Measurements from ENCODE around the gene MVP. TPM values are rescaled to one million over a fixed set of nuclear protein-coding genes. Genes with fewer than 3 reads are reported as not detected.

The MVP gene
- total RNA-seq, 1 donor from 2014 or later = 150 TPM

- H3K27ac Mint-ChIP-seq (ENCODE audit: unreplicated experiment) = no peak overlapping the region
- no peaks in the 10 kb centered on the region for H3K4me1 Mint-ChIP-seq (ENCODE audit: unreplicated experiment)
- H3K27me3 Mint-ChIP-seq (ENCODE audit: unreplicated experiment) = no peaks in the 10 kb centered on the region
- peaks cover 45% of the 10 kb centered on the region for H3K36me3 Mint-ChIP-seq (ENCODE audit: unreplicated experiment)
- no peaks in the 10 kb centered on the region for H3K9me3 Mint-ChIP-seq (ENCODE audit: unreplicated experiment)
- TF ChIP-seq CTCF (IDR thresholded peaks at IDR 0.05) = no peak
- no peak for DNase-seq (ENCODE audit: extremely low spot score, unreplicated experiment)
- H3K4me3 Mint-ChIP-seq (ENCODE audit: unreplicated experiment) = no peak overlapping the region
These were observed 20.0 kb downstream of the MVP start for GRCh38 chr16:29840240-29840639.

- H3K27me3 Mint-ChIP-seq (ENCODE audit: unreplicated experiment) = no peaks in the 10 kb centered on the region
- H3K27ac Mint-ChIP-seq (ENCODE audit: unreplicated experiment) = no peak overlapping the region
- H3K4me3 Mint-ChIP-seq (ENCODE audit: unreplicated experiment) = no peak overlapping the region
- H3K36me3 Mint-ChIP-seq (ENCODE audit: unreplicated experiment) = peaks cover 47% of the 10 kb centered on the region
- no peaks in the 10 kb centered on the region for H3K4me1 Mint-ChIP-seq (ENCODE audit: unreplicated experiment)
- no peaks in the 10 kb centered on the region for H3K9me3 Mint-ChIP-seq (ENCODE audit: unreplicated experiment)
- no peak for DNase-seq (ENCODE audit: extremely low spot score, unreplicated experiment)
- TF ChIP-seq CTCF (IDR thresholded peaks at IDR 0.05) = no peak
These were observed 21.4 kb downstream of the MVP start for GRCh38 chr16:29841631-29842030.

GRCh38 chr16:29842732-29843346, 22.6 kb downstream of the MVP start:
- H3K4me1 Mint-ChIP-seq (ENCODE audit: unreplicated experiment) = no peaks in the 10 kb centered on the region
- H3K27me3 Mint-ChIP-seq (ENCODE audit: unreplicated experiment) = no peaks in the 10 kb centered on the region
- H3K27ac Mint-ChIP-seq (ENCODE audit: unreplicated experiment) = peak overlapping the region; percentile 59

DNA sequence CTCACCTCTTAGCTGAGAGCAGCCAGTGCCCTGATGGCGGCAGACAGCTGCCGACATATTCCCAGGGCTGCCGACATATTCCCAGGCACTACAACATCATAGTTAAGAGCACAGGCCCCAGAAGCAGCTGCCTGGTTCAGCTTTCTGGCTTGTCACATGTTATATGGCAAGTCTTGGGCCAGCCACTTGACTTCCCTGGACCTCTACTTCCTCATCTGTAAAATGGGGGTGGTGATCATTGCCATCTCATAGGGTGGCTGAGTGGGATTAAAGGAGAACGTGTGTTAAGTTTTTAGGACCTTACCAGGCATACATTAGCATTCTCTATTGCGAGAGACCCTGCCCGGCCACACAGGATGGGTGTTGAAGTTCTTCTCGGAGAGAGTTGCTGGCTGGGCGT, 23.7 kb downstream of the MVP start:
- Mint-ChIP-seq H3K36me3 (ENCODE audit: unreplicated experiment) (peaks cover 43% of the 10 kb centered on the region), H3K4me3 (ENCODE audit: unreplicated experiment) (no peak overlapping the region), H3K9me3 (ENCODE audit: unreplicated experiment) (no peaks in the 10 kb centered on the region), H3K27me3 (ENCODE audit: unreplicated experiment) (no peaks in the 10 kb centered on the region), H3K27ac (ENCODE audit: unreplicated experiment) (no peak overlapping the region), H3K4me1 (ENCODE audit: unreplicated experiment) (no peaks in the 10 kb centered on the region)
- DNase-seq (ENCODE audit: extremely low spot score, unreplicated experiment) = no peak
- TF ChIP-seq CTCF (IDR thresholded peaks at IDR 0.05) = no peak

More at GRCh38 chr16:29842732-29843346, 22.6 kb downstream of the MVP start:
- TF ChIP-seq CTCF (IDR thresholded peaks at IDR 0.05) = no peak
- H3K36me3 Mint-ChIP-seq (ENCODE audit: unreplicated experiment) = peaks cover 42% of the 10 kb centered on the region
- no peak for DNase-seq (ENCODE audit: extremely low spot score, unreplicated experiment)
- no peaks in the 10 kb centered on the region for H3K9me3 Mint-ChIP-seq (ENCODE audit: unreplicated experiment)
- no peak overlapping the region for H3K4me3 Mint-ChIP-seq (ENCODE audit: unreplicated experiment)

DNA sequence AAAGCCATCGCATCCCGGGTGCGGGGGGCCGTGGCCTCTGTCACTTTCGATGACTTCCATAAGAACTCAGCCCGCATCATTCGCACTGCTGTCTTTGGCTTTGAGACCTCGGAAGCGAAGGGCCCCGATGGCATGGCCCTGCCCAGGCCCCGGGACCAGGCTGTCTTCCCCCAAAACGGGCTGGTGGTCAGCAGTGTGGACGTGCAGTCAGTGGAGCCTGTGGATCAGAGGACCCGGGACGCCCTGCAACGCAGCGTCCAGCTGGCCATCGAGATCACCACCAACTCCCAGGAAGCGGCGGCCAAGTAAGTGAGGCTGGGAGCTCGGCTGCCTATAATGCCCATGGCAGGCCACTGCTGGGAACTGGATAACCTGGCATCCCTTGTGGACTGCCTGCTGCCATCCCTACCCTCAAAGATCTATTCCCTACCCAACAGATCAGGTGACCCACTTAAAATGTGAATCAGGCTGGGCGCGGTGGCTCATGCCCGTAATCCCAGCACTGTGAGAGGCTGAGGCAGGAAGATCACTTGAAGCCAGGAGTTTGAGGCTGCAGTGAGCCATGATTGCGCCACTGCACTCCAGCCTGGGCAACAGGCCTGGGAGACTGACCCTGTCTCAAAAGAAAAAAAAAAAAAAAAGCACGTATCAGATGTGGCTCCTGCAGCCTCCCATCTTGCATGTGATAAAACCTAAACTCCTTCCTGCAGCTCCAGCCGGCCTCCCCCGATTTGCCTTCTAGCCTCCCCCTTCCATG, 24.5 kb downstream of the MVP start:
- Mint-ChIP-seq H3K27me3 (ENCODE audit: unreplicated experiment) (no peaks in the 10 kb centered on the region), H3K4me3 (ENCODE audit: unreplicated experiment) (no peak overlapping the region), H3K9me3 (ENCODE audit: unreplicated experiment) (no peaks in the 10 kb centered on the region), H3K4me1 (ENCODE audit: unreplicated experiment) (no peaks in the 10 kb centered on the region), H3K36me3 (ENCODE audit: unreplicated experiment) (peaks cover 39% of the 10 kb centered on the region), H3K27ac (ENCODE audit: unreplicated experiment) (no peak overlapping the region)
- no peak for DNase-seq (ENCODE audit: extremely low spot score, unreplicated experiment)
- TF ChIP-seq CTCF (IDR thresholded peaks at IDR 0.05) = no peak

Measured in osteocyte (in vitro differentiated cells).